ACC112 (cell line): ENCODE data around the gene RHOBTB1.

Source experiments
- H2AFZ ChIP-seq: fragments of 200-600 bp; sonication (generic); one replicate; pipeline ENCODE4 v1.6.0; 2017; ENCODE audit warnings: antibody characterized with exemption, low read length; ENCODE audit not compliant: unreplicated experiment
- H3K27ac ChIP-seq: fragments of 200-600 bp; sonication (generic); 2 replicates; pipeline ENCODE4 v1.5.1; 2014; ENCODE audit warnings: low read depth, mild to moderate bottlenecking, antibody characterized with exemption, low read length, moderate library complexity
- H3K27me3 ChIP-seq: fragments of 200-600 bp; sonication (generic); 2 replicates; pipeline ENCODE4 v1.6.1; 2014; ENCODE audit warnings: mild to moderate bottlenecking, antibody characterized with exemption, low read length, moderate library complexity, mixed read lengths; ENCODE audit not compliant: insufficient read depth
- H3K36me3 ChIP-seq: fragments of 200-600 bp; sonication (generic); 2 replicates; pipeline ENCODE4 v1.6.1; 2016; ENCODE audit warnings: mild to moderate bottlenecking, antibody characterized with exemption, low read length, moderate library complexity, mixed read lengths; ENCODE audit not compliant: insufficient read depth
- H3K4me1 ChIP-seq: fragments of 200-600 bp; sonication (generic); one replicate; pipeline ENCODE4 v1.6.1; 2016; ENCODE audit warnings: low read length, mixed read lengths; ENCODE audit not compliant: insufficient read depth, unreplicated experiment, control insufficient read depth
- H3K4me3 ChIP-seq: fragments of 200-600 bp; sonication (generic); 2 replicates; pipeline ENCODE4 v1.5.1; 2014; ENCODE audit warnings: mild to moderate bottlenecking, low read depth, low read length
- H3K79me2 ChIP-seq: fragments of 200-600 bp; sonication (generic); one replicate; pipeline ENCODE4 v1.6.0; 2016; ENCODE audit warnings: low read length; ENCODE audit not compliant: control insufficient read depth, unreplicated experiment, insufficient read depth

Gene RHOBTB1

DNA sequence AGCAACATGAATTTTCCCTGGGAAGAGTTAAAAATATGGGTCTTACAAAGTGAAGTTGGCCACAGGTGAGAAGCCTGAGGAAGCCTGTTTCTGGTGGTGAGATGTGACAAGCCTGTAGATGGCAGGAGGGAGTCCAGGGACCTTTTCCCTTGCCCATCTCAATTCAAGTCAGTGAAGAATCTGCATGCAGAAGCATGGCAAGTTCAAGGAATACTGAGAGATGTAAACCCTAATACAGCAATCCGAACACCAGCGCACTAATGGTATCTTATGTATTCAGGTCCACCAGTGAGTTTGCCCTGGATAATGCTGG, 73.6 kb downstream of the RHOBTB1 start:
- no peaks in the 10 kb centered on the region for H3K79me2 ChIP-seq
- no peaks in the 10 kb centered on the region for H3K27me3 ChIP-seq
- H3K27ac ChIP-seq, result no peak overlapping the region
- no peak overlapping the region for H3K4me3 ChIP-seq
- H3K4me1 ChIP-seq, result no peaks in the 10 kb centered on the region
- H2AFZ ChIP-seq, result no peak overlapping the region
- H3K36me3 ChIP-seq, result no peaks in the 10 kb centered on the region

DNA sequence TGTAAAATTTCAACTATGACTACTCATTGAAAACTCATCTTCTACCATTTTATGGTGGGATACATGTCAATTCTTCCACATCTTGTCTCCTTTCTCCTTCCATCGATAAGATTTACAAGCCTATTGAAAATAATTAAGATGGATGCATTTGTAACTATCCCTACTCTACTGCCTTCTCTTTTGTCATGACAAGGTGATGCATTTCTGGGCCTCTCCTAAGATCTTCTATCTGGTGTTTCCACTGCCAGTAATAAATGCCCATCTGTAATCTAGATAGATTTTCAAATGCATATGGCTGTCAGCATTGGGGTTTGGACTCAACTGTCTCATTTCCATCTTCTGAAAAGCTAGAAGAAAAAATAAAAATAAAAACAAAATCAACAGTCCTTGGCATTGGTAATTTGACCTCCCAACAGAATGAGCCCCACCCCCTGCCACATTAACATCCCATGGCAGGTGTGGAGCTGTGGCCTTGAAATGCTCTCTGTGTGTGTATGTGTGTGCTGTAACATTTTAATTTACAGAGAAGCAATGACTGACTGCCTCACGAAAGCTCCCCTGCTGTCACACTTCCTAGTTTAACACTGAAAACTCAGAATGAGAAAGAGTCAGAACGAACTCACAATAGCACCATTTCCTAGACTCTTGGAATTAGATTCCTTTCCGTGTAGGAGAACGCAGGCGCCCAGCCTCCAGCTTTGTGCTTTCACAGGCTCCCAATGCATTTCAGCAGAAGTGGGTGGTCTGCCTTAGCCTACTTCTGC, 74.2 kb downstream of the RHOBTB1 start:
- H3K27ac ChIP-seq, result no peak overlapping the region
- H3K36me3 ChIP-seq, result no peaks in the 10 kb centered on the region
- H3K79me2 ChIP-seq, result no peaks in the 10 kb centered on the region
- H3K27me3 ChIP-seq, result no peaks in the 10 kb centered on the region
- no peak overlapping the region for H3K4me3 ChIP-seq
- H3K4me1 ChIP-seq, result no peaks in the 10 kb centered on the region
- H2AFZ ChIP-seq, result no peak overlapping the region

DNA sequence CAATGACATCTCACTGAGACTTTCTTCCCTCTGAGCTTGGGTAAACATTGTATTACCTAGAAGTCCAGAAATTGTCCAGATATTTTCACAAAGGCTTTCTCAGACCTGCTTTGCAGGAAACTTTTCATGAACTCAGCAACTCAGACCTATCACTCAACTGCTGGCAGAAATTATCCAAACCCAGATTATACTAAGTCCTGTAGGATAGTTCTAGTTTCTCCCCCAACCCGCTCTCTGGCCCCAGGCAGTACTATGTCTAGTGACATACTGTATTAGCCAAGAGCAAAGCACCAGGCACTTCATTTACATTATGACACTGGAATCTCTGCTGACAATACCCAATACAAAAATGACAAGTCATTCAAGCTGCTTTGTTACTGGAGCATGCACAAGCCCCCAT, 75.0 kb downstream of the RHOBTB1 start:
- no peaks in the 10 kb centered on the region for H3K36me3 ChIP-seq
- no peaks in the 10 kb centered on the region for H3K79me2 ChIP-seq
- no peak overlapping the region for H3K4me3 ChIP-seq
- no peaks in the 10 kb centered on the region for H3K4me1 ChIP-seq
- H2AFZ ChIP-seq, result no peak overlapping the region
- no peaks in the 10 kb centered on the region for H3K27me3 ChIP-seq
- H3K27ac ChIP-seq, result no peak overlapping the region

DNA sequence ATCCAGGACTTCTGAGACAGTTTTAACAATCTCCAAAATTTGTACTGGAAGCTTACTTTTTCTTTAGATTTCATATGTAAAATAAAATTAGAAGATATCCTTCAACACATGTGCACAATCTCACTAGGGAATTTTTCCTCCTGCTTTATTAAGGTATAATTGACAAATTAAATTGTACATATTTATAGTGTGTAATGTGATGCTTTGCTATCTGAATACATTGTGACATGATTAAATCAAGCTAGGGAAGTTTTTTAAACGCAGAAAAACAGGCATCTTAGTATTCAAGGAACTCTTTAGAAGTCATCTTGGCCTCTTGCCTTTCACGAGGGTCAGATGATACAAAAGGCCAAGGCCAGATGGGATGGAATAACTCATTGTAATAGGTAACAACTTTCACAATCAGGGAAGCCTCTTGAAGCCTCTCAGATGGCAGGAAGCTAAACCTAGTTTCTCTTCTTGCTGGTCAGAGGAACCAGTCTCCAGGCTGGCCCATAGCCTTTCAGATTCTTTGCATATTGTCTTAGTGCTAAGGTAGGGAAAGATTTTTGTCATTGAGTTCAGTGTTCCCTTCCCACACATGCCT, 78.7 kb downstream of the RHOBTB1 start:
- H3K27ac ChIP-seq, result no peak overlapping the region
- H3K36me3 ChIP-seq, result no peaks in the 10 kb centered on the region

DNA sequence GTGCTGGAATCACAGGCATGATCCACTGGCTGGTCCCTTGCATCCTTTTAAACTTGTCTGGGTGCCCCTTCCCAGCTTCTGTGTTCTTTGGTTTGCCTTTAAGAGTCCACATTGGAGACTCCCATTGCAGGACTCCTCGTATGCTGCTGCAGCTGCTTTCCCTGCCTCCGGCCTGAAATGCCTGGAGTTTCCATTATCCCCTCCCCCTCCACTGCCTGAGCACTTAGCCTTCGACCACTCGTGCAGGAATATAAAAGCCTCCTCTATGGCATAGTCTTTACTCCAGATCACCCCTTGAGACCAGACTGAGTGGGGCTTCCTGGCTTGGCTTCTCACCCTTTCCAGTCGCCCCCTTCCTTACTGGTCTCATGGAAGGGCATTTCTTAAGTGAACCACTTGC, 80.2 kb downstream of the RHOBTB1 start:
- H3K27me3 ChIP-seq, result no peaks in the 10 kb centered on the region
- H3K36me3 ChIP-seq, result no peaks in the 10 kb centered on the region
- H3K79me2 ChIP-seq, result no peaks in the 10 kb centered on the region
- no peak overlapping the region for H3K4me3 ChIP-seq
- H3K27ac ChIP-seq, result no peak overlapping the region
- no peaks in the 10 kb centered on the region for H3K4me1 ChIP-seq
- H2AFZ ChIP-seq, result no peak overlapping the region

More for the DNA sequence above, 78.7 kb downstream of the RHOBTB1 start:
- no peaks in the 10 kb centered on the region for H3K27me3 ChIP-seq
- no peaks in the 10 kb centered on the region for H3K4me1 ChIP-seq
- H2AFZ ChIP-seq, result no peak overlapping the region
- no peak overlapping the region for H3K4me3 ChIP-seq
- no peaks in the 10 kb centered on the region for H3K79me2 ChIP-seq

DNA sequence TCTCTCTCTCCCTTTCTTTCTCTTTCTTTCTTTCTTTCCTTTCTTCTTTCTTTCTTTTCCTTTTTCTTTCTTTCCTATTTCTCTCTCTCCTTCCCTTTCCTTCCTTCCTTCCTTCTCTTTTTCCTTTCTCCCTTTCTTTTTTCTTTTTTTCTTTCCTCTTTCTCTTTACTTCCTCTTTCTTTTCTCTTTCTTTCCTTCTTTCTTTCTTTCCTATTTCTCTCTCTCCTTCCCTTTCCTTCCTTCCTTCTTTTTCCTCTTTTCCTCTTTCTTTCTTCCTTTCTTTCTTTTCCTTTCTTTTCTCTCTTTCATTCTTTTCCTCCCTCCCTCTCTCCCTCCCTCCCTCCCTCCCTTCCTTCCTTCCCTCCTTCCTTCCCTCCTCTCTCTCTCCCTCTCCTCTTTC, 81.5 kb downstream of the RHOBTB1 start:
- H3K36me3 ChIP-seq, result no peaks in the 10 kb centered on the region
- H3K79me2 ChIP-seq, result no peaks in the 10 kb centered on the region
- 0 out of 2 replicates have a peak, but pooled peaks cover 2% of the 10 kb centered on the region for H3K27me3 ChIP-seq
- no peak overlapping the region for H3K4me3 ChIP-seq
- no peak overlapping the region for H2AFZ ChIP-seq
- H3K4me1 ChIP-seq, result no peaks in the 10 kb centered on the region
- H3K27ac ChIP-seq, result no peak overlapping the region

DNA sequence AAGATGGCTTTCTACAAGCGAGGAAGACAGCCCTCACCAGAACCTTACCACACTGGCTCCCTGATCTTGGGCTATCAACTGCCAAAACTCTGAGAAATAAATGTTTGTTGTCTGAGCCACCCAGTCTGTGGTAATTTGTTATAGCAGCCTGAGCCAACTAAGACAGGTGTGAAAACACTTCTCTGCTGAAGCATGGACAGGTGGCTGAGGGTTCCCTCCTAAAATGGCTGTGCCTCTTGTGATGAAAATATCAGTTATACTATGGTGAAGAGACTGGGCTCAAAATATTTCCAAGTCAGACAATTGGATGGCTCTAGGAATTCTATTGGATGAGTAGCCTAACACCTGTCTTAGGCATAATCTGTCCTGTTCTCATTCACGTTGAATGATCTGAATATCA, 87.6 kb downstream of the RHOBTB1 start:
- no peak overlapping the region for H2AFZ ChIP-seq
- H3K4me3 ChIP-seq, result no peak overlapping the region
- no peak overlapping the region for H3K27ac ChIP-seq

DNA sequence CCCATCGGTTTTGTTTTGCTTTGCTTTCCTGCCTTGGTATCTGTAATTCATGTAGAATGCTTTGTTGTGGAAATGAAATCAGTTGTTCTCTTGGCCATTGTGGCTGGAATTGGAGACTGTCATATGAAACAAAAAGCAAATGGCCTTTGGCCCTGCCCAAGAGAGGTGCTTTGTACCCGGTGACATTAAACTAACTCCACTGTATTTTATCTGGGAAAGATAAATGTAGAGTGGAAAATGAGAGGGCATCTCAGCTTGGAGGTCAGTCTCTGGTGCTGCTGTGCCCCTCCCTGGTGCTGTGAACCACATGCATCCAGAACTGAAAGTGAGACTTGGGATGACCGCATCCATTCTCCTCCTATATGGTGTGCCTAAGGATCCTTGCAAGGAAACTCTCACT, 90.3 kb downstream of the RHOBTB1 start:
- Histone ChIP-seq H2AFZ (no peak overlapping the region), H3K79me2 (no peaks in the 10 kb centered on the region), H3K27ac (no peak overlapping the region), H3K36me3 (no peaks in the 10 kb centered on the region), H3K4me1 (no peaks in the 10 kb centered on the region), H3K4me3 (no peak overlapping the region), H3K27me3 (peaks cover 2% of the 10 kb centered on the region; the same call in 1 of the 2 replicates)

More for the DNA sequence above, 87.6 kb downstream of the RHOBTB1 start:
- H3K79me2 ChIP-seq, result no peaks in the 10 kb centered on the region
- peaks cover 2% of the 10 kb centered on the region; the same call in 1 of the 2 replicates for H3K27me3 ChIP-seq
- H3K36me3 ChIP-seq, result no peaks in the 10 kb centered on the region
- H3K4me1 ChIP-seq, result no peaks in the 10 kb centered on the region

DNA sequence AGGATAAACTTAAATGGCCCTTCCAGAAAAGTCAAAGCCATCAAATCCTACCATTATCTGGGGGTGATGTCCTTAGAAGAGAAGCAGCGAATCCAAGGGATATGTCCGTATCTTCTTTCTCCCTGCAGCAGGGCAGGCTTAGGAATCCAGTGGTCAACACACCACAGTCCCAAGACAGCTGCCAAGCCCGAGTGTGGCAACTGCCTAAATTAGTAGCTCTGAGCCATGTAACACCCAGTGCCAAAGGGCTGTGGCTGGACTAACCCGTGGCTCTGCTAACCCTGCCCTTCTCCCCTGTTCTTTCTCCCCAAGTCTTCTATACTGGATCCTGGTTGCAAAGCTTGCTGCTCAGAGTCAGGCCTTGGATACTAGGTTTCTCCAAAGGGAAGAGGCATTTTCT, 90.9 kb downstream of the RHOBTB1 start:
- Histone ChIP-seq H2AFZ (no peak overlapping the region), H3K36me3 (no peaks in the 10 kb centered on the region), H3K4me3 (no peak overlapping the region), H3K27me3 (peaks cover under 1% of the 10 kb centered on the region; the same call in 1 of the 2 replicates), H3K27ac (no peak overlapping the region), H3K79me2 (no peaks in the 10 kb centered on the region), H3K4me1 (peaks cover 3% of the 10 kb centered on the region)

DNA sequence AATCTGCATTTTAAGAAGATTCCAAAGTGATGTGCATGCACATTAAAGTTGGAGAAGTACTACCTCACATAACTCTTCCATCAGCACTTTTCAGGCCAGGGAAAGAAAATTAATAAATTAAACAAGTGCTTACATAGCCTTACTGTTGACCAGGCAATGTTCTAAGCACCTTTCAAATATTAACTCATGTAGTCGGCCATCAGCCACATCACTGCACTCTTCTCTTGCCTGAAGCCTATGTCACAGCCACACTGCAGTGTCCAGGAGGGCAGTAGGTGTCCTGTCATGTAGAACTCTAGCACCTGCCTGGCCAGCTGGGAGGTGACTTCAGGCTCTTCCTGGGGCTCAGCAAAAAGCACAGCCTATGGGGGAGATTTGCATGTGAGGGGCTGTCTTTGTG, 94.2 kb downstream of the RHOBTB1 start:
- no peaks in the 10 kb centered on the region for H3K79me2 ChIP-seq
- H3K4me3 ChIP-seq, result no peak overlapping the region
- no peak overlapping the region for H3K27ac ChIP-seq
- no peaks in the 10 kb centered on the region for H3K36me3 ChIP-seq
- H3K4me1 ChIP-seq, result peaks cover 19% of the 10 kb centered on the region
- H2AFZ ChIP-seq, result no peak overlapping the region
- no peaks in the 10 kb centered on the region for H3K27me3 ChIP-seq

DNA sequence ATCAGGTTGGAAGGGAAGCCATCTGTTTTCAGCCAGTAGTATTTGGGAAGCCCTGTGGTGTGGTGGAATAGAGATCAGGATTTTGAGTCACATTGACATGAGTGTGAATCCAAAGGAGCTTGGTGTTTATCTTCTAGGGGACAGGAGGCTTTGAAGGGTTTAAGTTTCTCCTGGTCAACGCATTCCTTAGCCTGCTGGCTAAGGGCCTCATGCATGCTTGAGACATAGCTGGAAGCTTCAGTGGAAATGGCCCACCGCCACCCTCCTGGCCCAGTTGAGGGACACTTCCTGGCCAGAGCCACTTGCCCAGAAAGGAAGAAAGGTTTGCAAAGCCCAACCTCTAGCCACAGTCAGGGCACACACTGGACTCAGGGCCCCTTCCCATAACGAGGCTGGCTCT, 94.8 kb downstream of the RHOBTB1 start:
- Histone ChIP-seq H3K27ac (no peak overlapping the region), H3K4me1 (peaks cover 19% of the 10 kb centered on the region), H3K79me2 (no peaks in the 10 kb centered on the region), H3K4me3 (no peak overlapping the region), H2AFZ (no peak overlapping the region), H3K36me3 (no peaks in the 10 kb centered on the region), H3K27me3 (no peaks in the 10 kb centered on the region)
